CD4-positive, alpha-beta T cell (primary cell): ENCODE measurements around the gene TCF7L2. TPM values are rescaled to one million over a fixed set of nuclear protein-coding genes. Genes with fewer than 3 reads are reported as not detected.

Experiments used
- ATAC-seq: fragments of 200-7000 bp; cut with Tn5 transposase; one replicate; pipeline ENCODE4 v1.10.0; 2022; ENCODE audit warnings: mild to moderate bottlenecking; ENCODE audit not compliant: poor library complexity
- CTCF ChIA-PET: fragments of 350-600 bp; sonication (Branson Sonifier 250); formaldehyde crosslinking; loops from one replicate; lab custom pipeline; 2021; ENCODE audit warnings: antibody characterized with exemption, inconsistent platforms; lab: Charles Lee
- POLR2A ChIA-PET: fragments of 350-600 bp; sonication (Branson Sonifier 250); formaldehyde crosslinking; loops from one replicate; lab custom pipeline; 2021; ENCODE audit warnings: antibody characterized with exemption, inconsistent platforms; lab: Charles Lee
- DNase-seq, 14 experiments: peaks; one replicate each; pipeline ENCODE4 v3.0.0-alpha.2; 2013 to 2020; ENCODE audit warnings: mixed read lengths in 2 of 14
- H3K27ac ChIP-seq, 2 donors: one replicate each; pipeline versions ENCODE4 v1.5.1 to v1.7.0; 2013; ENCODE audit warnings: low read length in 2 of 2, low read depth in 1 of 2, mild to moderate bottlenecking in 1 of 2
- H3K27me3 ChIP-seq, 2 experiments: 1 replicate in 1 of 2; 2 replicates in 1 of 2; pipeline versions ENCODE4 v1.6.1 to v1.7.0; 2013; ENCODE audit warnings: low read length in 2 of 2, control low read depth in 1 of 2, mild to moderate bottlenecking in 1 of 2, moderate library complexity in 1 of 2; ENCODE audit not compliant: insufficient read depth in 2 of 2, control insufficient read depth in 1 of 2
- H3K36me3 ChIP-seq: one replicate; pipeline ENCODE4 v1.6.1; 2013; ENCODE audit warnings: low read length, control low read depth; ENCODE audit not compliant: insufficient read depth
- H3K4me1 ChIP-seq: one replicate; pipeline ENCODE4 v1.6.1; 2013; ENCODE audit warnings: low read length, control low read depth; ENCODE audit not compliant: insufficient read depth
- H3K4me3 ChIP-seq: one replicate; pipeline ENCODE4 v1.5.1; 2013; ENCODE audit warnings: mild to moderate bottlenecking, low read length, moderate library complexity
- H3K9me3 ChIP-seq, 2 experiments: 1 replicate in 1 of 2; 2 replicates in 1 of 2; pipeline versions ENCODE4 v1.6.1 to v1.7.0; 2013; ENCODE audit warnings: low read length in 2 of 2, mild to moderate bottlenecking in 2 of 2, control low read depth in 1 of 2, moderate library complexity in 1 of 2; ENCODE audit not compliant: control insufficient read depth in 1 of 2, insufficient read depth in 1 of 2
- H3K27ac Mint-ChIP-seq: one replicate; pipeline ENCODE4 v1.8.0; 2020; ENCODE audit warnings: mixed read lengths
- H3K27me3 Mint-ChIP-seq: one replicate; pipeline ENCODE4 v1.8.0; 2021; ENCODE audit warnings: mixed read lengths
- H3K36me3 Mint-ChIP-seq: one replicate; pipeline ENCODE4 v1.8.0; 2021; ENCODE audit warnings: low read depth, mixed read lengths
- H3K4me1 Mint-ChIP-seq: one replicate; pipeline ENCODE4 v1.8.0; 2021; ENCODE audit warnings: low read depth, mixed read lengths
- H3K4me3 Mint-ChIP-seq: one replicate; pipeline ENCODE4 v1.8.0; 2020; ENCODE audit warnings: mild to moderate bottlenecking, mixed read lengths
- H3K9me3 Mint-ChIP-seq: one replicate; pipeline ENCODE4 v1.8.0; 2020; ENCODE audit warnings: mixed read lengths
- intact Hi-C, 2 experiments: fragments of 100-400 bp; cut with DNase I in 1 of 2; cut with micrococcal nuclease in 1 of 2; formaldehyde crosslinking; loops; one replicate each; pipeline versions ENCODE4 v1.15.1 to v1.9.0; 2023 to 2025; cut with DNase I, micrococcal nuclease
- total RNA-seq, 174 experiments: library from RNA in 2 of 174; stranded (reverse) in 2 of 174; gene quantifications; one replicate each; pipeline ENCODE4 v1.2.3 and lab custom pipeline; 2021 to 2026
- TF ChIP-seq, protein P1 (sequence below): fragments of 200-600 bp; IDR thresholded peaks from one replicate; pipeline ENCODE4 v1.8.0; 2022; ENCODE audit warnings: antibody characterized with exemption, mild to moderate bottlenecking

TCF7L2 gene
- total RNA-seq, 2 experiments from 2014 or later = 4.2 to 4.4 TPM

GRCh38 chr10:113159563-113159962, 209.5 kb downstream of the TCF7L2 start:
- Histone ChIP-seq H3K4me1 (no peaks in the 10 kb centered on the region), H3K4me3 (no peak overlapping the region), H3K27me3 (no peaks in the 10 kb centered on the region), H3K36me3 (no peaks in the 10 kb centered on the region), H3K27ac (no peak overlapping the region), H3K9me3 (no peaks in the 10 kb centered on the region)
- POLR2A ChIA-PET = no interaction called here
- no peak for ATAC-seq
- H3K4me3 Mint-ChIP-seq = no peak overlapping the region
- intact Hi-C loops = no loop called here
- no peaks in the 10 kb centered on the region for H3K9me3 Mint-ChIP-seq
- no peak for DNase-seq
- H3K36me3 Mint-ChIP-seq = peaks cover 4% of the 10 kb centered on the region
- no peaks in the 10 kb centered on the region for H3K27me3 Mint-ChIP-seq
- CTCF ChIA-PET = no interaction called here
- H3K4me1 Mint-ChIP-seq = no peaks in the 10 kb centered on the region
- H3K27ac Mint-ChIP-seq = no peak overlapping the region
- TF ChIP-seq, protein P1, sequence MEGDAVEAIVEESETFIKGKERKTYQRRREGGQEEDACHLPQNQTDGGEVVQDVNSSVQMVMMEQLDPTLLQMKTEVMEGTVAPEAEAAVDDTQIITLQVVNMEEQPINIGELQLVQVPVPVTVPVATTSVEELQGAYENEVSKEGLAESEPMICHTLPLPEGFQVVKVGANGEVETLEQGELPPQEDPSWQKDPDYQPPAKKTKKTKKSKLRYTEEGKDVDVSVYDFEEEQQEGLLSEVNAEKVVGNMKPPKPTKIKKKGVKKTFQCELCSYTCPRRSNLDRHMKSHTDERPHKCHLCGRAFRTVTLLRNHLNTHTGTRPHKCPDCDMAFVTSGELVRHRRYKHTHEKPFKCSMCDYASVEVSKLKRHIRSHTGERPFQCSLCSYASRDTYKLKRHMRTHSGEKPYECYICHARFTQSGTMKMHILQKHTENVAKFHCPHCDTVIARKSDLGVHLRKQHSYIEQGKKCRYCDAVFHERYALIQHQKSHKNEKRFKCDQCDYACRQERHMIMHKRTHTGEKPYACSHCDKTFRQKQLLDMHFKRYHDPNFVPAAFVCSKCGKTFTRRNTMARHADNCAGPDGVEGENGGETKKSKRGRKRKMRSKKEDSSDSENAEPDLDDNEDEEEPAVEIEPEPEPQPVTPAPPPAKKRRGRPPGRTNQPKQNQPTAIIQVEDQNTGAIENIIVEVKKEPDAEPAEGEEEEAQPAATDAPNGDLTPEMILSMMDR = no peak

DNA sequence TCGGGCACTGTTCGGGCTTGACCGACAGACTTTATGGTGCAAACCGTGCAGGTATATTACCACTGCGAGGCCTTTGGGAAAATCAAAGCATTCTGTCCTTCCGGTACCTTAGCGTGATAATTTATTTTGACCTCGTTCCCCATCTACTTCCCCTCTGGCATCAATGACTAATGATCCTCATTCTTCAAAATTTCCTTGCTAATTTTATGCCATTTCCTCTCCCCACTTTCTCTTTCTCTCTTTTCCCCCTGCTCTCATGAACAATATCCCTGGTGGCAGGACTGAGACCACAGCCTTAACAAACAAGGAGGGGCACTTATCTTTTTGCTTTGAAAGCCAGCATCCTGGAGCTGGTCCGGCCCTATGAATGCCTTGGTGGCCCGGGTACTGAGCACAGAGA, 210.6 kb downstream of the TCF7L2 start:
- H3K4me3 ChIP-seq = no peak overlapping the region
- ATAC-seq (no peak), DNase-seq (no peak)
- H3K9me3 Mint-ChIP-seq = no peaks in the 10 kb centered on the region
- ChIA-PET CTCF (no interaction called here), POLR2A (no interaction called here)
- no peak overlapping the region for H3K4me3 Mint-ChIP-seq
- H3K36me3 Mint-ChIP-seq = no peaks in the 10 kb centered on the region
- no peak overlapping the region for H3K27ac ChIP-seq
- no peaks in the 10 kb centered on the region for H3K27me3 Mint-ChIP-seq
- intact Hi-C loops = no loop called here
- no peaks in the 10 kb centered on the region for H3K36me3 ChIP-seq
- TF ChIP-seq, protein P1 = no peak
- H3K27ac Mint-ChIP-seq = no peak overlapping the region
- no peaks in the 10 kb centered on the region for H3K27me3 ChIP-seq
- no peaks in the 10 kb centered on the region for H3K9me3 ChIP-seq
- no peaks in the 10 kb centered on the region for H3K4me1 ChIP-seq
- H3K4me1 Mint-ChIP-seq = no peaks in the 10 kb centered on the region

DNA sequence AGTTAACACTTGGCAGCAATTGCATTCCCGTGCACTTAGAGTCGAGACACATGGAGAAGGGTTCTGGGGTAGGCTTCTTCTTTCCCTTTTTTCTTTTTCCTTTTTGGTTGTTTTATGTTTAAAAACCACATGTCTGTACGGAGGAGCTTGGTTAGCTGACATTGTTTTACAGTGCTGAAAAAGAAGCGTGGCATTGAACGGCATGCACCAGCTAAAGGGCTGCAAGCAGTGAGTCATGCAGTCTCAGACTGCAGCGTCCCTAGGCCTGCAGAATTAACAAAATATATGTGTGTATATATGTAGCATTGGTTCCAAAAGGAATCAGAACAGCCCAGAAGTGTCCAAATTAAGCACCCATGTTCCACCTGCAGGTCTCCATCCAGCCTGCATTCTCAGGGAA, 211.0 kb downstream of the TCF7L2 start:
- no peaks in the 10 kb centered on the region for H3K27me3 ChIP-seq
- H3K9me3 ChIP-seq = no peaks in the 10 kb centered on the region
- ChIA-PET CTCF (no interaction called here), POLR2A (no interaction called here)
- H3K4me1 ChIP-seq = no peaks in the 10 kb centered on the region
- no peaks in the 10 kb centered on the region for H3K27me3 Mint-ChIP-seq
- intact Hi-C loops = no loop called here
- no peak overlapping the region for H3K4me3 ChIP-seq
- no peaks in the 10 kb centered on the region for H3K36me3 Mint-ChIP-seq
- TF ChIP-seq, protein P1 = no peak
- no peaks in the 10 kb centered on the region for H3K9me3 Mint-ChIP-seq
- H3K36me3 ChIP-seq = no peaks in the 10 kb centered on the region
- H3K27ac ChIP-seq = no peak overlapping the region
- H3K4me1 Mint-ChIP-seq = no peaks in the 10 kb centered on the region
- ATAC-seq = no peak
- no peak for DNase-seq
- H3K4me3 Mint-ChIP-seq = no peak overlapping the region
- H3K27ac Mint-ChIP-seq = no peak overlapping the region
